Stomach (tissue), 4 donors: Measurements from ENCODE around the gene INTS1.

Source experiments
- EP300 ChIP-seq: sonication (generic); formaldehyde crosslinking; IDR thresholded peaks from one replicate; pipeline ENCODE4 v1.6.1; 2017; ENCODE audit warnings: antibody characterized with exemption
- POLR2A ChIP-seq, 4 donors: fragments of 450-650 bp; IDR thresholded peaks; one replicate each; pipeline ENCODE4 v1.6.1; 2016; ENCODE audit warnings: antibody characterized with exemption in 4 of 4, control low read depth in 2 of 4, mild to moderate bottlenecking in 1 of 4, moderate library complexity in 1 of 4
- POLR2AphosphoS5 ChIP-seq, 3 donors: sonication (generic); formaldehyde crosslinking; IDR thresholded peaks; one replicate each; pipeline ENCODE4 v1.6.1; 2016; ENCODE audit warnings: antibody characterized with exemption in 3 of 3

DNA sequence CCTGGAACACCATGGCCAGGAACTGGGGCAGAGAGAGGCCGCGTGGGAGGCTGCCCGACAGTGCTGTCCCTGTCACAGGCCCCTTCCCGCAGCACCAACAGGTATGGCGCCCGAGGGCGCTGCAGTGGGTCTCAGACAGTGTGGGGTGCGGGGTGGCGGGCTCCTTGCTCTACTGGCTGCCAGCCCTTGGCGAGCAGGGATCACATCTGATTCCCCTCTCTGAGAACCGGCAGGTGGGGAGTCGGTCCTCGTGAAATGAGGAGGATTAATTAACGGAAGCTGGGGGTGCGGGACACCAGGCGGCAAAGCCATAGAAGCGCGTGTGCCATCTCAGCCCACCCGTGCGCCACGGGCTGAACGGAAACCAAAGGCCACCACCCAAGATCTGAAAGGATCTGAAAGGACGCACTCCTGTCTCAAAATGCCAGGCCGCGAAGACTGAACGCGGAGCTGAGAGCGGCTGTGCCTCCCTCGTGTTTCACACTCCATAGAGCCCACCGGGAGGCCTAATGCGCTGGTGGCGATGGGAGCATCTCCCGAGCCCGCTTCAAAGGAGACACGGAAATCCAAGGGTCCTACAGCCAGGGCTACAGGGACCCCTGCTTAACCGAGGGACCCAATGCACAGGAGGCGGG lies 6.8 kb downstream of the INTS1 start:
- TF ChIP-seq POLR2A (IDR thresholded peaks at IDR 0.05) (no peak), EP300 (no peak), POLR2AphosphoS5 (IDR thresholded peaks at IDR 0.05) (no peak)
